ENCODE measurements around the gene ITGBL1. TPM values are rescaled to one million over a fixed set of nuclear protein-coding genes. Genes with fewer than 3 reads are reported as not detected.

The ITGBL1 gene
- total RNA-seq, 1 experiment from 2014 or later: 0.22 TPM

DNA sequence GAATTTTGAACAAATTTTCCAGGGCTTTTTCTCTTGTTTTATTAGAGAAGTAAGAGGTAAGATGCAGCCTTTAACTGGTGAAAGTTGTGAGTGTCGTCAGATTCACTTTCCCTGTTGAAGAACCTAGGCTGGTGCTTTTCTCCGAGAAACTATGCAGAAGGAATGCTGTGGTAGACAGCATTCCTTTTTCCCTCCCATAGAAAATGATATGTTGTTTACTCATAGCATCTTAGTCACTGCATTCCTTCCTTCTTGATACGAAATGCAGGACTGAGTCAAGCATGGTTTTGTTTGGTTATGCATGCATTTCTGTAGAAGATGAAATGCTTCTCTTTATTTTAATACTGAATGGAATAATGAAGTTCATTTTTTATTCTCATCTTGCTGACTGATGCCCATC lies 3.4 kb downstream of the ITGBL1 start:
- DNase-seq (ENCODE audit: low spot score): no peak
- H3K36me3 Mint-ChIP-seq: peaks cover 6% of the 10 kb centered on the region; the same call in 1 of the 2 replicates
- ATAC-seq: no peak
- TF ChIP-seq E2F1 (CRISPR knock-in tag; IDR thresholded peaks at IDR 0.05) (no peak), NR1H2 (CRISPR knock-in tag; IDR thresholded peaks at IDR 0.05) (no peak), CTCF (IDR thresholded peaks at IDR 0.05) (no peak), SMAD4 (CRISPR knock-in tag; IDR thresholded peaks at IDR 0.05) (no peak), TP53 (CRISPR knock-in tag; IDR thresholded peaks at IDR 0.05) (no peak), E2F5 (CRISPR knock-in tag; IDR thresholded peaks at IDR 0.05) (no peak), JUN (CRISPR knock-in tag; IDR thresholded peaks at IDR 0.05) (no peak), SP1 (CRISPR knock-in tag; conservative IDR thresholded peaks at IDR 0.05) (no peak), ZNF671 (CRISPR knock-in tag; IDR thresholded peaks at IDR 0.05) (no peak), ZMAT4 (CRISPR knock-in tag; IDR thresholded peaks at IDR 0.05) (no peak)
- TF ChIP-seq, protein P1, sequence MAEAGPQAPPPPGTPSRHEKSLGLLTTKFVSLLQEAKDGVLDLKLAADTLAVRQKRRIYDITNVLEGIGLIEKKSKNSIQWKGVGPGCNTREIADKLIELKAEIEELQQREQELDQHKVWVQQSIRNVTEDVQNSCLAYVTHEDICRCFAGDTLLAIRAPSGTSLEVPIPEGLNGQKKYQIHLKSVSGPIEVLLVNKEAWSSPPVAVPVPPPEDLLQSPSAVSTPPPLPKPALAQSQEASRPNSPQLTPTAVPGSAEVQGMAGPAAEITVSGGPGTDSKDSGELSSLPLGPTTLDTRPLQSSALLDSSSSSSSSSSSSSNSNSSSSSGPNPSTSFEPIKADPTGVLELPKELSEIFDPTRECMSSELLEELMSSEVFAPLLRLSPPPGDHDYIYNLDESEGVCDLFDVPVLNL (CRISPR knock-in tag; IDR thresholded peaks at IDR 0.05; ENCODE audit: borderline replicate concordance, low read depth): no peak
- TF ChIP-seq, protein P2, sequence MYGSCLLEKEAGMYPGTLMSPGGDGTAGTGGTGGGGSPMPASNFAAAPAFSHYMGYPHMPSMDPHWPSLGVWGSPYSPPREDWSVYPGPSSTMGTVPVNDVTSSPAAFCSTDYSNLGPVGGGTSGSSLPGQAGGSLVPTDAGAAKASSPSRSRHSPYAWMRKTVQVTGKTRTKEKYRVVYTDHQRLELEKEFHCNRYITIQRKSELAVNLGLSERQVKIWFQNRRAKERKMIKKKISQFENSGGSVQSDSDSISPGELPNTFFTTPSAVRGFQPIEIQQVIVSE (CRISPR knock-in tag; IDR thresholded peaks at IDR 0.05; ENCODE audit: borderline replicate concordance): no peak
- TF ChIP-seq, protein P3, sequence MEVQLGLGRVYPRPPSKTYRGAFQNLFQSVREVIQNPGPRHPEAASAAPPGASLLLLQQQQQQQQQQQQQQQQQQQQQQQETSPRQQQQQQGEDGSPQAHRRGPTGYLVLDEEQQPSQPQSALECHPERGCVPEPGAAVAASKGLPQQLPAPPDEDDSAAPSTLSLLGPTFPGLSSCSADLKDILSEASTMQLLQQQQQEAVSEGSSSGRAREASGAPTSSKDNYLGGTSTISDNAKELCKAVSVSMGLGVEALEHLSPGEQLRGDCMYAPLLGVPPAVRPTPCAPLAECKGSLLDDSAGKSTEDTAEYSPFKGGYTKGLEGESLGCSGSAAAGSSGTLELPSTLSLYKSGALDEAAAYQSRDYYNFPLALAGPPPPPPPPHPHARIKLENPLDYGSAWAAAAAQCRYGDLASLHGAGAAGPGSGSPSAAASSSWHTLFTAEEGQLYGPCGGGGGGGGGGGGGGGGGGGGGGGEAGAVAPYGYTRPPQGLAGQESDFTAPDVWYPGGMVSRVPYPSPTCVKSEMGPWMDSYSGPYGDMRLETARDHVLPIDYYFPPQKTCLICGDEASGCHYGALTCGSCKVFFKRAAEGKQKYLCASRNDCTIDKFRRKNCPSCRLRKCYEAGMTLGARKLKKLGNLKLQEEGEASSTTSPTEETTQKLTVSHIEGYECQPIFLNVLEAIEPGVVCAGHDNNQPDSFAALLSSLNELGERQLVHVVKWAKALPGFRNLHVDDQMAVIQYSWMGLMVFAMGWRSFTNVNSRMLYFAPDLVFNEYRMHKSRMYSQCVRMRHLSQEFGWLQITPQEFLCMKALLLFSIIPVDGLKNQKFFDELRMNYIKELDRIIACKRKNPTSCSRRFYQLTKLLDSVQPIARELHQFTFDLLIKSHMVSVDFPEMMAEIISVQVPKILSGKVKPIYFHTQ (CRISPR knock-in tag; IDR thresholded peaks at IDR 0.05): no peak
- no peak overlapping the region for H3K27ac Mint-ChIP-seq
- H3K4me1 Mint-ChIP-seq: peaks cover 16% of the 10 kb centered on the region
- H3K9me3 Mint-ChIP-seq: peaks cover 11% of the 10 kb centered on the region
- CTCF ChIA-PET: no interaction called here
- no peaks in the 10 kb centered on the region for H3K27me3 Mint-ChIP-seq (ENCODE audit: low read depth)
- POLR2A ChIA-PET: no interaction called here
- H3K4me3 Mint-ChIP-seq: no peak overlapping the region

DNA sequence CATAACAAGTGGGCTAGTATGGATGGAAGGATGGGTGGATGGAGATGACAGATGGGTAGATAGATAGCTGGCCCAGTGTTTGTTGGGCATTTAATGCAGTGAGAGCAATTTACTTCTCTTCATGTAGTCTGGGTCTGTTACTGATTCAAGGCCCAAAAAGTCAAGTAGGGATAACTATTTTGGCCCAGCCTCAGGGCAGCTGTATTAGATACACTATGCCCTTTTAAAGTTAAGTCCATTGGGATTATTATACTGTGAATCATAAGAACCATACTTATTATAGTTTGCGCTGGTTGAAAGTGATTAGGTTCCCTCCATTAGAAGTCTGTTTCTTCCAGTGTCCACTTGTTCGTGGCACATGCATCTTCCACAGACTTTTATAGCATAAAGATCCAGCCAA lies 4.7 kb downstream of the ITGBL1 start:
- no peak for TF ChIP-seq CREB1 (CRISPR knock-in tag; IDR thresholded peaks at IDR 0.05)
- no peak for TF ChIP-seq KAT7 (CRISPR knock-in tag; IDR thresholded peaks at IDR 0.05; ENCODE audit: borderline replicate concordance)
- TF ChIP-seq GABPB1 (CRISPR knock-in tag; IDR thresholded peaks at IDR 0.05): no peak
- TF ChIP-seq, protein P4, sequence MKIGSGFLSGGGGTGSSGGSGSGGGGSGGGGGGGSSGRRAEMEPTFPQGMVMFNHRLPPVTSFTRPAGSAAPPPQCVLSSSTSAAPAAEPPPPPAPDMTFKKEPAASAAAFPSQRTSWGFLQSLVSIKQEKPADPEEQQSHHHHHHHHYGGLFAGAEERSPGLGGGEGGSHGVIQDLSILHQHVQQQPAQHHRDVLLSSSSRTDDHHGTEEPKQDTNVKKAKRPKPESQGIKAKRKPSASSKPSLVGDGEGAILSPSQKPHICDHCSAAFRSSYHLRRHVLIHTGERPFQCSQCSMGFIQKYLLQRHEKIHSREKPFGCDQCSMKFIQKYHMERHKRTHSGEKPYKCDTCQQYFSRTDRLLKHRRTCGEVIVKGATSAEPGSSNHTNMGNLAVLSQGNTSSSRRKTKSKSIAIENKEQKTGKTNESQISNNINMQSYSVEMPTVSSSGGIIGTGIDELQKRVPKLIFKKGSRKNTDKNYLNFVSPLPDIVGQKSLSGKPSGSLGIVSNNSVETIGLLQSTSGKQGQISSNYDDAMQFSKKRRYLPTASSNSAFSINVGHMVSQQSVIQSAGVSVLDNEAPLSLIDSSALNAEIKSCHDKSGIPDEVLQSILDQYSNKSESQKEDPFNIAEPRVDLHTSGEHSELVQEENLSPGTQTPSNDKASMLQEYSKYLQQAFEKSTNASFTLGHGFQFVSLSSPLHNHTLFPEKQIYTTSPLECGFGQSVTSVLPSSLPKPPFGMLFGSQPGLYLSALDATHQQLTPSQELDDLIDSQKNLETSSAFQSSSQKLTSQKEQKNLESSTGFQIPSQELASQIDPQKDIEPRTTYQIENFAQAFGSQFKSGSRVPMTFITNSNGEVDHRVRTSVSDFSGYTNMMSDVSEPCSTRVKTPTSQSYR (CRISPR knock-in tag; IDR thresholded peaks at IDR 0.05): no peak
- TF ChIP-seq CBFB (CRISPR knock-in tag; IDR thresholded peaks at IDR 0.05; ENCODE audit: low read depth): no peak
- TF ChIP-seq SP1 (CRISPR knock-in tag; conservative IDR thresholded peaks at IDR 0.05): no peak
- no peaks in the 10 kb centered on the region for H3K27me3 Mint-ChIP-seq (ENCODE audit: low read depth)
- H3K9me3 Mint-ChIP-seq: peaks cover 11% of the 10 kb centered on the region
- no peak overlapping the region for H3K4me3 Mint-ChIP-seq
- POLR2A ChIA-PET: no interaction called here
- H3K27ac Mint-ChIP-seq: no peak overlapping the region
- no peak for ATAC-seq
- DNase-seq (ENCODE audit: low spot score): no peak
- CTCF ChIA-PET: no interaction called here
- peaks cover 6% of the 10 kb centered on the region; the same call in 1 of the 2 replicates for H3K36me3 Mint-ChIP-seq
- peaks cover 8% of the 10 kb centered on the region; the same call in 1 of the 2 replicates for H3K4me1 Mint-ChIP-seq
